ENCODE results near the gene OTOF.

The OTOF gene

GRCh38 chr2:26495705-26496297 is 17.9 kb upstream of the OTOF start:
- DNase-seq = peak in 1 of 2 experiments; percentile 38

- no peak for DNase-seq
Measured at GRCh38 chr2:26494891-26495290, 17.0 kb upstream of the OTOF start.

GRCh38 chr2:26494199-26494598 is 16.3 kb upstream of the OTOF start:
- DNase-seq = no peak

GRCh38 chr2:26493566-26493965 is 15.6 kb upstream of the OTOF start:
- DNase-seq = no peak

- DNase-seq = no peak
Measured at GRCh38 chr2:26492749-26493515, 15.0 kb upstream of the OTOF start.

GRCh38 chr2:26491563-26492167 is 13.7 kb upstream of the OTOF start:
- no peak for DNase-seq

- no peak for DNase-seq
Measured at GRCh38 chr2:26489213-26489850, 11.4 kb upstream of the OTOF start.

- DNase-seq = no peak
Measured at GRCh38 chr2:26488463-26489212, 10.7 kb upstream of the OTOF start.

GRCh38 chr2:26487192-26487591 is 9.3 kb upstream of the OTOF start:
- no peak for DNase-seq

- no peak for DNase-seq
Measured at GRCh38 chr2:26486789-26487188, 8.9 kb upstream of the OTOF start.

GRCh38 chr2:26485725-26486418 is 7.9 kb upstream of the OTOF start:
- no peak for DNase-seq

GRCh38 chr2:26485099-26485498 is 7.2 kb upstream of the OTOF start:
- DNase-seq = no peak

- DNase-seq = no peak
Measured at GRCh38 chr2:26484579-26484978, 6.7 kb upstream of the OTOF start.

- no peak for DNase-seq
Measured at GRCh38 chr2:26483957-26484565, 6.1 kb upstream of the OTOF start.

GRCh38 chr2:26483516-26483915 is 5.6 kb upstream of the OTOF start:
- no peak for DNase-seq

- no peak for DNase-seq
Measured at GRCh38 chr2:26483027-26483326, 5.1 kb upstream of the OTOF start.

- DNase-seq = no peak
Measured at GRCh38 chr2:26482211-26483026, 4.5 kb upstream of the OTOF start.

- no peak for DNase-seq
Measured at GRCh38 chr2:26481706-26482105, 3.8 kb upstream of the OTOF start.

- DNase-seq = no peak
Measured at GRCh38 chr2:26480566-26481423, 2.9 kb upstream of the OTOF start.
